Dermis blood vessel endothelial cell (primary cell): Measurements from ENCODE around the gene ARHGEF39. TPM values are rescaled to one million over a fixed set of nuclear protein-coding genes. Genes with fewer than 3 reads are reported as not detected.

Source experiments
- DNase-seq: peaks from one replicate; pipeline ENCODE4 v3.0.0; 2010
- total RNA-seq: library from RNA; depleted of rRNA; stranded (reverse); fragments of >200 nt; gene quantifications from 2 replicates; pipeline ENCODE4 v1.2.3, GENCODE V29; 2014

The ARHGEF39 gene
- total RNA-seq, 1 donor from 2014 or later = 0.34 TPM

DNA sequence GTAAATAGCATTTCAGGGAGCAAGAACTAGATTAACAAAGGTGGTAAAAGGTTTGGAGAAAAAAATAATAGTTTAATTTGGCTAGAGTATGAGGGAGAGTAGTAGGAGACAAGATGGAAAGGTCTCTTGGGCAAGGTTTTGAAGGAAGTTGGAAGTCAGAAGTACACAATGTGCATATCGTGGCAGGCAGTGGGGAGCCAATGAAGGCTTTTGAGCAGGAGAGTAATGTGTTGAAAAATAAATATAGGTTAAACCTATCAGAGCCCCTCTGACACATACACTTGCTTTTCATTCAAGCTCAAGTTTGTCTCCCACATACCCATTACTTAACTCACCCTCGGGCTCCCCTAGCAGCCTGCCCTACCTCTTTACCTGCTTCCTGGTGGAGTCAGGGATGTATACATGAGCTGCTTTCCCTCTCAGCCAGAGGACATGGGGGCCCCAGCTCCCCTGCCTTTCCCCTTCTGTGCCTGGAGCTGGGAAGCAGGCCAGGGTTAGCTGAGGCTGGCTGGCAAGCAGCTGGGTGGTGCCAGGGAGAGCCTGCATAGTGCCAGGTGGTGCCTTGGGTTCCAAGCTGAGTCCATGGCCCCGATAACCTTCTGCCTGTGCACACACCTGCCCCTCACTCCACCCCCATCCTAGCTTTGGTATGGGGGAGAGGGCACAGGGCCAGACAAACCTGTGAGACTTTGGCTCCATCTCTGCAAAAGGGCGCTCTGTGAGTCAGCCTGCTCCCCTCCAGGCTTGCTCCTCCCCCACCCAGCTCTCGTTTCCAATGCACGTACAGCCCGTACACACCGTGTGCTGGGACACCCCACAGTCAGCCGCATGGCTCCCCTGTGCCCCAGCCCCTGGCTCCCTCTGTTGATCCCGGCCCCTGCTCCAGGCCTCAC is 8.4 kb upstream of the ARHGEF39 start, which contains the start of gene CA9:
CA9 (plus strand) TSS at position 797 of the 893 bp plus-strand sequence; CDS start at position 829, 32 bp downstream.
- no peak for DNase-seq

DNA sequence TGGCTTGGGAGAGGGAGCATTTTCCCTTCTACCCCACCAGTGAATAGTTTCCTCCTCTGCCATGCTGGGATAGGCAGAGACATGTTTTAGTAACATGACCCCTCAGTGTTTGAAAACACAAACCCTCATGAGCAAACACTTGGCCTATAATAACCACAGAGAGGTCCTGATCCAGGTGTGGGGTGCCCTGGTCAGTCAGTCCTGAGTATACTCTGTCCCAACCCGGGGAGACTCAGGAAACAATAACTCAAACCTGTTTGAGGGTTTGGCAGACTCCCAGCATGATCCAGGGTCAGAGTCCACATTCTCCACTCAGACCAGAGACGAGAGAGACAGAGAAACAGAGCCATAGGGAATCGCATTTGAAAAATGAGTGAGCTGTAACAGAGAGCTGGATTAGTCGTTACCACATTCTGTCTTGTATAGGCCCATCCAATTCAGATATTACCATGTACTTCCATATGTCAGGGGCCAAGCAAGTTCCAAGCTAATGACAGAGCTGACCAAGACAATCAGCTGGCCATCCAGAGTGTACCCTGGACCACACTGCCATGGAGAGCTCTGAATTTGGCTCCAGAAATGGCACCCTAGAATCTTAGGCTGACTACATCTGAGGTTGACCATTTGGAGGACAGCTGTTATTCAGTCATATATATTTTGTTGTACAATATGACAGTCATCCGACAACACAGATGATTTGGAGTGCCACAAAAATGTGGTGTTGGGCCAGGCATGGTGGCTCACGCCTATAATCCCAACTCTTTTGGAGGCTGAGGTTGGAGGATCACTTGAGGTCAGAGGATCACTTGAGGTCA is 4.5 kb upstream of the ARHGEF39 start:
- DNase-seq = no peak

DNA sequence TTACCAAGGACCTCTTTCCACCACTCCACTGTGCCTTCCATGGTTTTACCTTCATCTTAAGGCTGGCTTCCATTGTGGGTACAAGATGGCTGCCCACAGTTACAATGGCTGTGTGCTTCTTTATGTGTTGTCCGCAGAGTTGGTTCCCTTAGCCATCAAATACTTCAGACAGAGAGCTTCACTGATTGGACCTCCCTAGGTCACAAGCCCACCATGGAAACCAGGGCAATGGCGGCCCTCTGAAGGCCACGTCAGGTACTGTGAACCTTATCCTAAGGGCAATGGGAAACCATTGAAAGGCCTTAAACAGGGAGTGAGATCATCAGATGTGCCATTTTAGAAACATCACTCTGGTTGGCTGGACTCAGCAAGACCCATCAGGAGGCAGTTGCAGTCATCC is 2.9 kb upstream of the ARHGEF39 start:
- DNase-seq = no peak

DNA sequence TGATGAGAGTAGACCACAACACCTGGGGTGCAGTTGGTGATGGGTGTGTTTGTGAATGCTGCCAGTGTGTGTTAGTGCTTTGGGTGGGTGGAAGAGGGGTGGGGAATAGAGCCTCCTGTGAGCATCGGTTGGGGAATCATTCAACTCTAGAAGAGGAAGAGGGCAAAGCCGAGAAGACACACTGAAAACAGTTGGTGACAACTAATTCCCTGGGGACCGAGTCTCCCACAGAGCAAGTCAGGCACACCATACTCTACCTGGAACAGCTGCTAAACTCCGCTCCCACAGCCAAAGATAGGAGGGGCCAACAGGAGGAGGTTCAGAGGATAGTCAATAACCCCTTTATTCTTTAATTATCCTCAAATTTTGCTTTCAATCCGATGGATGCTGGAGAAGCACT is 1.6 kb upstream of the ARHGEF39 start:
- no peak for DNase-seq

DNA sequence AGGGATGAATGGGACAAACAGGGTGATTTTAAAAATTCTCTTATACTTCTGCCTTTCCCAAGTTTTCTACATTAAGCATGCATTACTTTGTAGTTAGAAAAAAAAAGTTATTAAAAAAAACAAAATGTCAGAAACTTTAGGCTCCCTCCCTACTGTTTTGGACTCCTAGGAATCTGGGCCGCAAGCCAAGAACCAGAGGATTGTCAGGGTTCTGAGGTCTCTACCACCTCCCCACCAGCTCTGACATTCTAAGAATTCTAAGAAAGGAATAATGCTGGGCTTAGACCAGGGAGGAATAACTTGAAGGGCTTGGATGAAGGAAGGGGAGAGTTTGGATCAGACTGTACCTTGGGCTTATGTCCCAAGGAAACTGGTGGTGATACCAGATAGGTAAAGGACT is 1.1 kb upstream of the ARHGEF39 start:
- no peak for DNase-seq

DNA sequence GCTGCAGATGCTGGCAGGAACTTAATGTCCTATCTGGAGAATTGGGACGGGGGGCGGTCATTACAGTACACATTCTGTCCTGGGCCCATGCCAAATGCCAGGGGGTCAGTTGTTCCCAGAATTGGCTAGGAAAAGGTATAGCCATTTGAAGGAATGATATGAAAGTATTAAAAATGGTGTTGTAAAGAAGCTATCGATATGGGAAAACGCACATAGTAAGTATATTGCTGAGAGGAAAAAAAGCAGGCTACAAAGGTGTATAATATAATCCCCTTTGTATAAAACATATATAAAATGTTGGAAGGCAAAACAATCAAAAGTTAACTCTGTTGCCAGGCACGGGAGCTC is 450 bp upstream of the ARHGEF39 start:
- DNase-seq = no peak

DNA sequence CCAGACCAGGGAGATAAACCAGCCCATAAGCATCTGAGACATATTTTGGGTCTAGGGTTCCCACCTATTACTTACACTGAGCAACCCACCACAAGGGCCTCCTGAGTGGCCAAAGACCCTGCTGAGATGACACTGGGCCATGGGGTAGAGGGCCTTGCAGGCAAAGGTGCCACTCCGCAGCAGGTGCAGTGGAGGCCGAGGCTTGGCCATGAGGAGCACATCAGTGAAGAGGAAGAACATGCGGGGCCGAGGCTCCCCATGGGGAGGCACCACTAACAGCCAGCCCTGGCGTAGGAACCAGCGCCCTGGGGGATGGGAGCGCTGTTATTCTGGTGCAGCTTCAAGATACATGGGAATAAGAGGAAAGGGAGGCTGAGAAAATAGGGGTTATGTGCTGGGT is 2.6 kb downstream of the ARHGEF39 start:
- DNase-seq = no peak

DNA sequence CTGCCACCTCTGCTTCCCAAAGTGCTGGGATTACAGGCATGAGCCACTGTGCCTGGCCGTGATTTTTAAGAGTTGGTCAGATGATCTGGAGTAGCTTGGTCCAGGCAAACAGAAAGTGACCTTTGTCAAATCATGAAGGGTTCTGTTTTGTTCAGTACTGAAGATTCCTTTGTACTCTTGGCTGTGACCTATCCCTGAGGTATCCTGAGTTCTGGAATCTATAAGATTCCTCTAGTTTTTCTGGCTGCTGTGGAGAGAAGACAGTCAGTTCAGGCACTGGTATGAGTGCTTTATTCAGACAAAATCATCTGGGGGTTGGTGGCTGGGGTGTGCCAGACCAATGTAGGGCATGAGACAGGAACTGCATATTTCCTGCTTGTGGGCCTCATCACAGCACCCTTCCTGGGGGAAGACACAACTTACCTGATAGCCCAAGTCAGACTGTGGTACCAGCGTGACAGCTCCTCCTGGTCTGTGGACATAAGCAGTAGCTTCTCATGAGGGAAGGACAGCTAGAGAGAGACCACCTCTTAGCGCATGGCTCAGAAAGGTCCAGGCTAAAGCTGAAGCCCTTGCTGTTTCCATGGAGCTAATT is 3.1 kb downstream of the ARHGEF39 start:
- no peak for DNase-seq

DNA sequence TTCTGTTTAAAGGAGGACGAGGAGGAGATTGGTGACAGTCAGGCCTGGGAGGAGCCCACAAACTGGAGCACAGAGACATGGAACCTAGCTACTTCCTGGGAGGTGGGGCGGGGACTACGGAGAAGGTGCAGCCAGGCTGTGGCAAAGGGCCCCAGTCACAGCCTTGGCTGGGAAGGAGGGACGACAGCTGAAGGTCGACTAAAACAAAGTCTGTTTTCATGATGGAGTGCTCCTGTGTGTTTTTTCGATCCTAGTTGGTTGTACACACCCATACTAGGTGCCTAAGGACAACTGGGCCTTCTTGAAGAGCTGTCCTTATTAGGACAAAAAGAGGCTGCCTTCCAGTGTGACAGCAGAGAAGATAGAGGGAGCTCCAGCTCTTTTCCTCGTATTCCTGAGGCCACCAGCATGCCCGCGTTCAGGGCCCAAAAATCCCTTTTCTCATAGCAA is 4.0 kb downstream of the ARHGEF39 start:
- peak; percentile 30 for DNase-seq

DNA sequence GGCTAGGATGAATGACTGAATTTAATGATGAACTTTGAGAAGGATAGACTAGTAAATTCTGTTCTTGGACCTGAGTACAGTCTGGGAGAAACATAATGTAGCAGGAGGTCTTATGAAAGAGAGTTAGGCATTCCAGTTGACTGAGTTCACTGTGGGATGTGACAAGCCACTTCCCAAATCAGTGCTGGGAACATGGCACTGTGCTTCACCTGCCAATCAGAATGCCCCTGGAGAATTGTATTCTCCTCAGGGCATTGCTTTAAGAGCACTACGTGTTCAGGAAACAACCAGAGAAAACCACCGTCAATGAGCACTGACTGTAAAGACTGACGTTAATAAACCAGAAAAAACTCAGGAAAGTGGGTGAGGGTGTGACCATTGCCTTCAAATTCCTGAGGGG is 5.7 kb downstream of the ARHGEF39 start:
- peak; percentile 38 for DNase-seq

DNA sequence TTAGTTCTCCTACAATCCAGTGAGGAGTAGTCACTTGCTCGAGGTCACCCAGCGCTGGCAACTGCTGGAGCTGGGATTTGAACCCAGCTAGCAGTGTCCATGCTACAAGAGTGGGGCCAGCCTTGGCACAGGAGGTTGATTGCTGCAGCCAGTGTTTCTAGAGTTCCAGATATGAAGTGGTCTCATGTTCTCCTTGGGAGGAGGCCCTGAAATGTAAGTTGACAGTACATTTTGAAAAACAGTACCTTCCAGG is 6.1 kb downstream of the ARHGEF39 start:
- peak; percentile 58 for DNase-seq

DNA sequence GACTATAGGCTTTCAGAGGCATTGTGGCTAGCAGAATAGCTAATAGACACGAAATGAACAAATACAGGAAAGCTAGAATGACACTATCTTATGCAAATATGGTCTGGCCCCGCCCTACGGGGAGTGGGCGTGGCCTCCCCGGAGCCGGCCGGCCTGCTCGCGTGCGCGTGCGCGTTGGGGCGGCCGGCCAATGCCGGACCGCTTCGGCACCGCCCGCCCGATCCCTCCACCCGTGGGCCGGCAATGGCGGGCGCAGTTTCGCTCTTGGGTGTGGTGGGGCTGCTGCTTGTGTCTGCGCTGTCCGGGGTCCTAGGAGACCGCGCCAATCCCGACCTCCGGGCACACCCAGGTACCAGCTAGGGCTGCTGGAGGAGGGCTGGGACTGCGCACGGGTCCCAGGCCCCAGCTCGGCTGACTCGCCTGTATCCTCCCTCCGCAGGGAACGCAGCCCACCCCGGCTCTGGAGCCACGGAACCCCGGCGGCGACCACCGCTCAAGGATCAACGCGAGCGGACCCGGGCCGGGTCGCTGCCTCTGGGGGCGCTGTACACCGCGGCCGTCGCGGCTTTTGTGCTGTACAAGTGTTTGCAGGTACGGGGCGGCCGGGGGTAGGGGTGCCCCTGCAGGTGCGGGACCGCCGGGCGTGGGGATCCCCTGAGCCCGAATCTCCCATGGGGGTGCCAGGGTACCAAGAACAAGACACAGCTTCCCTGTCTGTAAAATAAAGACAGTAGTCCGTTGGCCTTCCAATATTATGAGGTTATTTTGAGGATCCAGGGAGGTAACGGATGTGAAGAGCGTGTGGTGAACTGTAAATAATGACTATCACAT is 6.6 kb downstream of the ARHGEF39 start, which contains the start of gene CCDC107:
CCDC107 (plus strand) TSS at position 156 of the 831 bp plus-strand sequence; CDS start at position 244, 88 bp downstream.
- DNase-seq = peak; percentile 89

DNA sequence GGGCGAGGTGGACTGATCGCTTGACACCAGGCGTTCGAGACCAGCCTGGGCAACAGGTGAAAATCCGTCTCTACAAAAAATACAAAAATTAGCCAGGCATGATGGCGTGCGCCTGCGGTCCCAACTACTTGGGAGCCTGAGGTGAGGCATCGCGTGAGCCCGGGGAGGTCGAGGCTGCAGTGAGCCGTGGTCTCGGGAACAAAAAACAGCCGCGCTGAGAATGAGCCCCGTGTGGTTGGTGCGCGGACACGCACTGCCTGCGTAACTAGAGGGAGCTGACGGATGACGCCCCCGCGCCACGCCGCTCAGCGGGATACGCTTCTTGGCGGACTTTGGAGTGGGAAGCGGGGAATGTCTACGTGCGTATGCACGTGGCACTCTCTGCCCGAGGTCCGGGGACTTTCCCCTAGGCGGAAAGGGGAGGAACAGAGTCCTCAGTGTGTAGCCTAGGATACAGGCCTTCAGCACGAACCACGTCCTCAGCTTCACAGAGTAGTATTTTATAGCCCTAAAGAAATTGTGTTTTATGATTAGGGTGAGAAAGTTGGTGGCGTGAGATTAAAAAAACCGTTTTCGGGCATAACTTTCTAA is 7.4 kb downstream of the ARHGEF39 start, which contains the start of gene RMRP:
RMRP (minus strand) TSS at position 474 of the 591 bp plus-strand sequence.
- peak; percentile 99 for DNase-seq

DNA sequence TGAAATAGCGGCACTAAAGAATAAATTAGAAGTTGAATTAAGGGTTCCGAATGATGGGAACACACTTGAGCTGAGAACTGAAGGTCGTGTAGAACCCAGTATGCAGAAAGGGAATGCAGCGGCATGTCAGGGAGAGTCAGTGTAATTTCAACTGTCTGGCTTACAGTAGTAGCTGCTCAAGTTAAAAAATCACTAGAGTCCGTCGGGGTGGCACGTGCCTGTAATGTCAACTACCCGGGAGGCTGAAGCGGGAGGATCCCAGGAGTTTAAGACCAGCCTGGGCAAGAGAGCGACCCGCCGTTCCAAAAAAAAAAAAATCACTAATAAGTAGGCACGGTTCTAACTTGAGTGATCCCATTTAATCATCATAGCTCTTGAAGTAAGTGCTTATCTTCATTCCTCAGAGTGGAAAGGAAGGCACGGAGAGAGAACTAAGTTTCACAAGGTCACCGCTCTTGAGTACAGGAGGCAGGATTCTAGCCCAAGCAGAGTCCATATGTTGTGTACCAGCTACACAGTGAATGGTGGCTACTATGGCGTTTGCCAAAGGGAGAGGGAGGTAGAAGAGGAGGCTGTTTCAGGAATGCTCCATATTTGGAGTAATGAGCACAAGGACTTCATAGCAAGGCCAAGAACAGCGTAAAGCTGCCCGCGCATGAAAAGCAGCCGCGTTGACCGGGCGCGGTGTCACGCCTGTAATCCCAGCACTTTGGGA is 8.0 kb downstream of the ARHGEF39 start:
- DNase-seq = no peak

DNA sequence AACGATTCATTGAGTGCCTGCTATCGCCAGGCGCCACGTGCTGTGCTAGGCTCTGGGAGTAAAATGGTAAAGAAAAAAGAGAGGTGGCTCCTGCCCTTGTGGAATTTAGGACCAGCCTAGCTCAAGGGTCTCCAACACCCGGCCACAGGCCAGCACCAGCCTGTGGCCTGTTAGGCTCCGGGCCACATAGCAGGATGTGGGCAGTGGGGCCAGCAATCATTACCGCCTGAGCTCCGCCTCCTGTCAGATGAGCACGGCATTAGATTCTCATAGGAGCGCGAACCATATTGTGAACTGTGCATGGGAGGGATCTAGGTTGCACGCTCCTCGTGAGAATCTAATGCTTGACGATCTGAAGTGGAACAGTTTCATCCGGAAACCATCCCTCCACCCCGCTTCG is 8.6 kb downstream of the ARHGEF39 start:
- no peak for DNase-seq

DNA sequence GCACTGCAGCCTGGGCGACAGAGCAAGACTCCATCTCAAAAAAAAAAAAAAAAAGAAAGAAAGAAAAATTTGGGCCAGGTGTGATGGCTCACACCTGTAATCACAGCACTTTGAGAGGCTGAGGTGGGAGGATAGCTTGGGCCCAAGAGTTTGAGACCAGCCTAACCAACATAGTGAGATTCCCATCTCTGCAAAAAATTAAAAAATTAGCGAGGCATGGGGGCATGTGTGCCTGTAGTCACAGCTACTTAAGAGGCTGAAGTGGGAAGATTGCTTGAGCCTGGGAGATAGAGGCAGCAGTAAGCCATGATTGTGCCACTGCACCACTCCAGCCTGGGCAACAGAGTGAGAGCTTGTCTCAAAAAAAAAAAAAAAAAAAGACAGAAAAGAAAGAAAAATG is 11.4 kb downstream of the ARHGEF39 start:
- no peak for DNase-seq

DNA sequence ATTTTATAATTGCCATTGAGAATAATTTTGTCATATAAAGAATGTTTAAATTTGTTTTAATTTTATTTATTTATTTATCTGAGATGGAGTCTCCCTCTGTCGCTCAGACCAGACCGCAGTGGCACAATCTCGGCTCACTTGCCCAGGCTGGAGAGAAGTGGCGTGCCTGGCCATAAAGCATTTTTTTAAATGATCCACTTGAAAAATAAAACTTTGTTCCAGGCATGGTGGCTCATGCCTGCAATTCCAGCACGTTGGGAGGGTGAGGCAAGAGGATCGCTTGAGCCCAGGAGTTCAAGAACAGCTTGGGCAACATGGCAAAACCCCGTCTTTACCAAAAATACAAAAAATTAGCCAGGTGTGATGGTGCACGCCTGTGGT is 12.2 kb downstream of the ARHGEF39 start:
- no peak for DNase-seq

DNA sequence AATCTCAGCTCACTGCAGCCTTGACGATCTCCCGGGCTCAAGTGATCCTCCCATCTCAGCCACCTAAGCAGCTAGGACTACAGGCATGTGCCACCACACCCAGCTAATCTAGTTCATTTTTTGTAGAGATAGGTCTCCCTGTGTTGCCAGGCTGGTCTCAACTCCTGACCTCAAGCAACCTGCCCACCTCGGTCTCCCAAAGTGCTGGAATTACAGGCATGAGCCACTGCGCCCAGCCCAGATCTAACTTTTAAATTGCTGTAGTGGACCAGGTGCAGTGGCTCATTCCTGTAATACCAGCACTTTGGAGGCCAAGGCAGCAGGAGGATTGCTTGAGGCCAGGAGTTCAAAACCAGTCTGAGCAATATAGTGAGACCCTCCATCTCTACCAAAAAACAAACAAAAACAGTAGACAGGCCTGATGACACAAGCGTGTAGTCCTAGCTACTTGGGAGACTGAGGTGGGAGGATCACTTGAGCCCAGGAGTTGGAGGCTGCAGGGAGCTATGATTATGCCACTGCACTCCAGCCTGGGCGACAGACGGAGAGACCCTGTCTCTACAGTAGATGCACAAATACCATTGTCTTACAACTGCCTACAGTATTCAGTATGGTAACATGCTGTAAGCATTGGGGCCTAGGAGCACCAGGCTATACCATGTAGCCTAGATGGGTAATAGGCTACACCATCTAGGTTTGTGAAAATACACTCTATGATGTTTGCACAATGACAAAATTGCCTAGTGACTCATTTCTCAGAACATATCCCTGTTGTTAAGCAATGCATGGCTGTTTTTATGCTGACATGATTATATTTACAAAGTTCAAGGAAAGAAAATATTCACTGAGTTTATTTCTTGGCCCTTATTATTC is 12.8 kb downstream of the ARHGEF39 start:
- no peak for DNase-seq

DNA sequence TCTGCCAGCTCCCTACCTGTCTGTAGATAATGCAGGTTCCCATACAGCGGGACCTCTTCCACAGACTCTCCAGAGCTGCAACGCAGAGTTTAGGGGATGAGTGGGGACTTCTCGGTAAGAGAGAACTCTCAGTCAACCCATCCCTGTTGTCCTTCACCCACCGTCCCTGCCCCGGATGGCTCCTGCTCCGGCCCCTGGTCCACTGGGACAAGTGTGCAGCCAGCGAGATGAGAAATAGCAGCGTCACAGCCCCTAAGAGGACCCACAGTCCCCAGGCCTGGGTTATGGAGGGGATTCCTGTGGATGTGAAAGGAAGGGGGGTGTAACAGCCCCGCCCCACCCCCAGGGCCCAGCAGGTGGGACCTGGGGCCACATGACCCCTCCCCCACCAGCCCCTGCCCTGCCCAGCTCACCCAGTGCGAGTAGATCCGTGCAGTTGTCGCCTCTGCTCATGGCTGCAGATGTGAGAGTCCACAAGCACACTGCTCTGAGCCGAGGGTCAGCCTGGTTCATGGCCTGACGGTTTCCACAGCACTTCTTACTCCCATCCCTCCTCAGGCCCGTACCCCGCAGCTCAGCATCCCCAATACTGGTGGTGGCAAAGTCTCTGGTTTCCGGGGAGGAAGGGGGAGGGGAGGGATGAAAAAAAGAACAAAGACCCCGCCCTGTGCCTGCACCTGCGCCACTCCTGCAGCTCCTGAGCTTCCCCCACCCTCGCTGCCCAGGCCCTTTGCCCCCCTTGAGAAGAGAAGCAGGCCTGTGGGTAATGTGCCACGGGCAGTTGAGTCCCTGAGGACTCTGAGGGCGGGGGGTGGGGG is 14.4 kb downstream of the ARHGEF39 start, which contains the start of gene SIT1:
SIT1 (minus strand) TSS at position 591 of the 818 bp plus-strand sequence; CDS start at position 513, 78 bp downstream.
- DNase-seq = no peak
